ENCODE data around the gene RBM15B.
"Not testable (repeated sequence)": the region's sequence is repeated elsewhere in the genome, so short reads cannot be mapped to it uniquely, and the experiment has no call there.

RBM15B gene

GRCh38 chr3:51378726-51379125 is 12.4 kb upstream of the RBM15B start:
- DNase-seq (ENCODE audit: extremely low read depth in 1 of 2, low read depth in 1 of 2), result no peak

GRCh38 chr3:51379301-51379700 is 11.8 kb upstream of the RBM15B start:
- DNase-seq (ENCODE audit: extremely low read depth in 1 of 2, low read depth in 1 of 2), result no peak

DNA sequence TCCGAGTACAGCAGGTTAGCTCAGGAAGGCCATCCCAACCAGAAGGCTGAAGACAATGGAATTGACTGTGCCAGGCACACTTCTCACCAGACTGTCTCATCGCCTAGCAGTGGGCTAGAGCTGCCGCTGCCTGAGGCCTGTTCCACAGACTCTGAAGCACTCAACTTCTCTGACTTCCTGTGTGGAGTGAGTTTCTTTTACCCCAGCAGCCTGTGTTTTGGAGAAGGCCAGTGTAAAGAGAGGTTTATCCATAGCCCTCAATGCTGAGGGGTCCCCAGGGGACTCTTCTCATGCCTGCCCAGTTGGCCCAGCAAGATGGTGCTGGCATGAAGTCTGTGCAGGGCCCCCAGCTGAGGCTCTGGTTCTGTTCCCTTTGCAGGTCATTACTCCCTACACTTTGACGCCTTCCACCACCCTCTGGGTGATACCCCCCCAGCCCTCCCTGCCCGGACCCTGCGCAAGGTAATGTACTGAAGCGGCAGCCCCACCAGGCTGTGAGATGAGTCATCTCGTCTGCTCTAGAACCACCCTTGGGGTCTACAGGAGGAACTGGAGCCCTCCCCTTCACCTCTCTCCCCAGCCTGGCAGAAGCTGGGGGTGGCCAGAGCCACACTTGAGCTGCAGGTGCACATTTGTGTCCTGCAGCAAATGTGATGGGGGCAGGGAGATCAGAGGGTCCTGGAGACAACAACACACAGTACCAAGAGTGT is 11.2 kb upstream of the RBM15B start:
- DNase-seq (ENCODE audit: extremely low read depth in 1 of 2, low read depth in 1 of 2), result no peak

DNA sequence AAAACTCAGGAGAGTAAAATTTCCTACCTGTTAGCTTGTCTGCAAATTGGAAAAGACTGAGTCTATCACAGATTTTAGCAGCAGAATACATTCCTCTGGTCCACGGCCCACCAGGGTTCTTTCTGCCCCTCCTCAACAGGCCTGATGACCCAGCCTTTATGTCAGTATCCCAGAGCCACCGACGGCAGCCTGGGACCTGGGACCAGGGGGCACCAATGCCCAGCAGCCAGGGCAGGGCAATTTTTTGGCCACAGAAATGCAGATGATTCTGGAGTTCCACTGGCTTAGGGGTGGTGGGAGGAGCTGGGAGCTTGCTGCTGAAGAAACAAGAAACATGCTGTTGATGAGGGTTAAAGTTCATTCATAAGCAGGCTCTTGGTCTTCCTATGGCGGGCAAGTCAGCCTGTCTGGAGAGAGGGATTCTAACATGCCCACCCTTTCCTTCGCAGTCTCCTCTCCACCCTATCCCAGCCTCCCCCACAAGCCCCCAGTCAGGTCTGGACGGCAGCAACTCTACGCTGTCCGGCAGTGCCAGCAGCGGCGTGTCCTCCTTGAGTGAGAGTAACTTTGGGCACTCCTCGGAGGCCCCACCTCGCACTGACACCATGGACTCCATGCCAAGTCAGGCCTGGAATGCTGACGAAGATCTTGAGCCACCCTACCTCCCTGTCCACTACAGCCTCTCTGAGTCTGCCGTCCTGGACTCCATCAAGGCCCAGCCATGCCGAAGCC is 10.3 kb upstream of the RBM15B start:
- no peak for DNase-seq (ENCODE audit: extremely low read depth in 1 of 2, low read depth in 1 of 2)

DNA sequence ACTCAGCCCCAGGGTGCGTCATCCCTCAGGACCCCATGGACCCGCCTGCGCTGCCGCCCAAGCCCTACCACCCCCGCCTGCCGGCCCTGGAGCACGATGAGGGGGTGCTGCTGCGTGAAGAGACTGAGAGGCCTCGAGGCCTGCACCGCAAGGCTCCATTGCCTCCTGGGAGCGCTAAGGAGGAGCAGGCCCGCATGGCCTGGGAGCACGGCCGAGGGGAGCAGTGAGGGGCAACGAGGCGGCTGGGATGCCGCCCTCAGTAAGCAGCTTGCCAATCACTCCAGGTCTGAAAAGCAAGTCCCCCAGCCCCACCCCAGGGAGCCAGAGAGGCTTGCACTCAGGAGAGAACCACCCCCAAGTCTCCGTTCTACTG is 9.8 kb upstream of the RBM15B start:
- no peak for DNase-seq (ENCODE audit: extremely low read depth in 1 of 2, low read depth in 1 of 2)

DNA sequence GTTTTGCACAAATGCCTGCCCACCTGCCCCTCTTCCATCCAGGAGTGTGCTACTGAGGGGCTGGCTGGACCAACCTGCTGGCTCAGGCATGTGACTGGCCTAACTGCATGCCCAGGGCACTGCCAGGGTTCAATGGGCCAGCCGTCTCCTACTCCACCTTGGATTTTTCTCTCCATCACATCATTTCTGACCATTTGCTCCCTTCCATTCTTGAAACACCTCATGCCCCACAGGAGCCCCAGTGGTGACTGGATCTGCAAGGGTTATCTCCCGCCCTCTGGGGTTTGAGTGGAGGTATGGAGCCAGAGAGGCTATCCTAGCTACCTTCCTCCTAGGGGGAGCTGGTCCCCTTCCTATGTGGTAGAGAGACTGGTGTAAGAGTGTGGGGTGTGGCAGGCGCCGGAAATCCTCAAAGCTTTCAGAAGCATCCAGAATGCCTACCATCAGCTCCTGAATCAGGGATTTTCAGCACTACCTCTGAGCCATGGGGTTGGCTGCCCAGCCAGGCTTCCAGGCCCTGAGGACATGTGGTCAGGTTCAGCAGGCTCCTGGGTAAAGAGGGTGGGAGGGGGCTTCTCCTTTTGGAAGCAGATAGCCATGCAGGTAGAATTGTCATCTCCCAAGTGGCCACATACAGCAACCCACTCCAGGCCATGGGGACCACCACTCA is 8.9 kb upstream of the RBM15B start:
- no peak for DNase-seq (ENCODE audit: extremely low read depth in 1 of 2, low read depth in 1 of 2)

GRCh38 chr3:51382947-51383578 is 8.0 kb upstream of the RBM15B start:
- DNase-seq (ENCODE audit: extremely low read depth in 1 of 2, low read depth in 1 of 2), result no peak

- no peak for DNase-seq (ENCODE audit: extremely low read depth in 1 of 2, low read depth in 1 of 2)
These were observed 6.9 kb upstream of the RBM15B start for GRCh38 chr3:51384055-51384725.

GRCh38 chr3:51384726-51385473 is 6.2 kb upstream of the RBM15B start, which contains the start of gene MANF:
MANF (plus strand) TSS chr3:51385291; CDS start chr3:51385343, 52 bp downstream.
- peak; percentile 96 to 97 for DNase-seq (ENCODE audit: extremely low read depth in 1 of 2, low read depth in 1 of 2)

DNA sequence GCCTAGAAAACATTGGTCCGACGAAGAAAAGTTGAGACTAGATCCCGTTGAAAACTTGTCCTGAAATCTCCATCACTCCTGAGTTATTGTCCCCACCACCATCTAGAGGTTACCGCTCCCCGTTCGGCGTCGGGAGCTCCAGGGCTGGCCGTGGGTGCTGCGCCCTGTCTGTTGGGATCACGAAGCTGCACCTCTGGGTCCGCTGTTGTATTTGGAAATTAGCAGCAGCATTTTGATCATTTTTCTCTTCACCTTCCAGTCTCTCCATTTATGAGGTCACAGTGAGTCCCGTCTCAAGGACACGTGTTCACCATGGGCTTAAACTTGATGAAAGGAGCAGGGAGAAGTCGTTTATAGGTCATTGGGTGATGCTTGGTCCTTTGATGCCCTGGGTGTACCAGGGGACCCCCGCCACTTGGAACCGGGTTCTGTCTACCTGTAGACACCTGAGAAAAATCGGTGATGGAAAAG is 5.4 kb upstream of the RBM15B start:
- no peak for DNase-seq (ENCODE audit: extremely low read depth in 1 of 2, low read depth in 1 of 2)

GRCh38 chr3:51386159-51386851 is 4.8 kb upstream of the RBM15B start:
- no peak for DNase-seq (ENCODE audit: extremely low read depth in 1 of 2, low read depth in 1 of 2)

DNA sequence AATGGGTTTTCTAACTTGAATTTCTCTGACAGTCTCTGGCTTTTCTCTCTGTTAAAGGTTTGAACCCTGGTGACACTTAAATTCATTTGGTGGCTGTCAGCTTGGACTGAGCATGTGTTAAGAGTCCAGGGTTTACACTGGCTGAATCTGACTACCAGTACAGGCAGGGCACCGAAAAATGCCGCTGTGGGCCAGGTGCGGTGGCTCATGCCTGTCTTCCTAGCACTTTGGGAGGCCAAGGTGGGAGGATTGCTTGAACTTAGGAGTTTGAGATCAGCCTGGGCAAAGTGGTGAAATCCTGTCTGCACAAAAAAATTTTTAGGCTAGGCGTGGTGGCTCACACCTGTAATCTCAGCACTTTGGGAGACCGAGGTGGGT is 4.2 kb upstream of the RBM15B start:
- no peak for DNase-seq (ENCODE audit: extremely low read depth in 1 of 2, low read depth in 1 of 2)

- not testable (repeated sequence) for DNase-seq (ENCODE audit: extremely low read depth in 1 of 2, low read depth in 1 of 2)
These were observed 3.8 kb upstream of the RBM15B start for GRCh38 chr3:51387281-51387680.

DNA sequence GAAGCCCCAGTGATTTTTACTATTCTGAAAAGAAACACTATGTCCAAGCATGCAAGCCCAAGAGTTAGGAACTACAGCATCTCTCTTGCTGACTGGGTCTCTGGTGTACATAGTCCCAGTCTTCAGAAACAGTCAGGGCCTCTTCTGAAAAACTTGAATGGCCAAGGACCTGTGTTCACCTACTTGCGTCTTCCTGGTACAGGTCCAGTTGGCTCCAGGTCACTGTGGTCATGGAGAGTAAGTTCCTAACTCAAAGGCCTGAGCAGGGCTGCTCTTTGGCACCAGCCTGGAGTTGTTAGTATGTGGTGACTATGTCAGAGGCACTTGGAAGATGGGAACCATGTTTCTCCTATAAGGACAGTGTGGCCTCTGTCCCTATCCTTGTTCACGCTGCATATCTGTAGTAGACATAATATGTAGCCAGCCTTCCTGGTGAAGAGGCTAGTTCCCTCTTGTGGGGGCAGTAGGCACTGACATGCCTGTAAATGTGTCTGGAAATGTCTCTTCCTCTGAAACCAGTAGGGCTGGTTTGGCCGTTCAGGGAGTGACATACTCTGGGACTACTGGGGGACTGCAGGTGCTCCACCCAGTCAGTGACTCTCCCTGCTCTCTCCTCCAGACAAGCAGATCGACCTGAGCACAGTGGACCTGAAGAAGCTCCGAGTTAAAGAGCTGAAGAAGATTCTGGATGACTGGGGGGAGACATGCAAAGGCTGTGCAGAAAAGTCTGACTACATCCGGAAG is 2.6 kb upstream of the RBM15B start:
- no peak for DNase-seq (ENCODE audit: extremely low read depth in 1 of 2, low read depth in 1 of 2)

DNA sequence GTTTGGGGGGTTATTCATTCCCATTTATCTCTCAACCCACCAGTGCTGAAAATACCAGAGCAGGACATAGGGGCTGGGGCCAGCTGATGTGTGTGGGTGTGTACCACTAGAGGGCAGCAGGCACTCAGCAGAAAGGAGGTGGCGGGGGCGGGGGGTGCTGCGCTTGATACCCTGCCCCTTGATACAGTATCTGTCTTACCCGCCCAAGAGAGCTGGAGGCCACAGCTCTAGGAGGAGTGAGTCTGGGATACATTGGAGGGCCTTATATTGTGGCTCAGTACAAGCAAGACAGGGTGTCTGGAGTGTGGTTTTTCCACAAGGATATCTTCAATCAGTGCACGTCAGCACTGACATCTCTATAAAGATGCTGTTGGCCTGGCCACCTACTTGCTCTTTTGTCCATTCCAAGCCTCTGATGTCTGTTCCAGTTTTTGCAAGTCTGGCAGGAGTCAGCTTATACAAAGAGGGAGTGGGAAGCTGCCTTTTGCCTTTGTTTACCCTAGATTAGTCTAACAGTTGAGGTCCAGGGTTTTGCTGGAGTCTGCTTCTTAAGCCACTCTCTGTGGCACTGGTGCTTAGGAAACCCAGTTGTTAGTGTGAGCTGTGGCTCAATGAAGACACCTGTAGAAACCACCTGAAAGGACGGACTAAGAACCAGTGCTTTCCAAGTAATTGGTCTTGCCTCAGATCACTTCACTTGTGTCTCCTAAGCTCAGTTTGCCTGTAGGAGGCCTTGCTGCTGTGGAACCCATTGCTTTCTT is 1.5 kb upstream of the RBM15B start:
- DNase-seq (ENCODE audit: extremely low read depth in 1 of 2, low read depth in 1 of 2), result no peak

DNA sequence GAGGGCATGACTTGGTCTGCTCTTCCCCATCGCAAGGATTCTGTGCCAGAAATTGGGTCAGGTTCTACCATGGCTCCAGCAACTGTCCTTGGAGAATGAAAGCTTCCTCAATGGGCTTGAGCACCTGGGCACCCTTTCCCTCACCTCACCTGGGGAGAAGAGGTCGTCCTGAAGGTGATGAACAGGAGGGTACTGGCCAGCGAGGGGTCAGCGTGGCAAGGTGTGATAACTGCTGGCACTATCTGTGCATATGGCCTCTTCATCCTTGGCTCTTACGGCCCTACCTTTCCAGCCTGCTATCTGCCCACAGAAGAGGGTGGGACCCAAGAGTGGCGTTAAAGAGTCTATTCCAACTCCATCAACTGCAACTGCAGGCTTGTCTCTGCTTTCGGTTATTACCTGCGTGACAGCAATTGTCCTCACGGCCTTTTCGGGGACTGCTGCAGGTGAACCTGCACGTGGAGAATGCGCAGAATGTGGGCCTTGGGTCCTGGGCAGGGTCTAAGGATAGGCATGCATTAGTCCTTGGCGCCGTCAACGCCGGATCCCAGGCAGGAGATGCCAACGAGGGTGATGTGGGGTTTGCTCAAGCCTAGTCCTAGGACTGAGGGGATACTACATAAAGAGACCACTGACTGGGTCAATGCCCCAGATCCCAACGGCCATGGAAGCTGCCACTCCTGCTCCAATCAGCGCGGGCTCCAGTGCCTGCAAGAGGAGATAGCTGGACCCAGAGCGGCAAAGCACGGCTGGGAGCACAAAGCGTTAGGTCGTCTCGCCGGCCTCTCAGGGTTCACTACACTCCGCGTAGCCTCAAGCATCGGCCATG is 625 bp upstream of the RBM15B start:
- no peak for DNase-seq (ENCODE audit: extremely low read depth in 1 of 2, low read depth in 1 of 2)
